Uterus (tissue), 4 donors: ENCODE data around the gene NPEPL1. TPM values are rescaled to one million over a fixed set of nuclear protein-coding genes. Genes with fewer than 3 reads are reported as not detected.
A peak's percentile ranks its signal among the peaks of the same experiment; 100 is the strongest.

Experiments
- DNase-seq, 2 donors: peaks; one replicate each; pipeline ENCODE4 v3.0.0-alpha.2; 2019 to 2020
- H3K27ac ChIP-seq, 2 donors: fragments of 200-600 bp; sonication (generic); 1 replicate in 1 of 2; 2 replicates in 1 of 2; pipeline ENCODE4 v1.5.1; 2016 to 2018
- H3K27me3 ChIP-seq, 2 donors: fragments of 200-600 bp; sonication (generic); one replicate each; pipeline ENCODE4 v1.5.1; 2018 to 2019; ENCODE audit warnings: control low read depth in 1 of 2
- H3K36me3 ChIP-seq, 2 donors: fragments of 200-600 bp; sonication (generic); one replicate each; pipeline ENCODE4 v1.5.1; 2019; ENCODE audit warnings: control low read depth in 1 of 2
- H3K4me1 ChIP-seq, 2 donors: fragments of 200-600 bp; sonication (generic); one replicate each; pipeline ENCODE4 v1.5.1; 2018 to 2019; ENCODE audit warnings: control low read depth in 1 of 2
- H3K4me3 ChIP-seq, 2 donors: fragments of 200-600 bp; sonication (generic); 1 replicate in 1 of 2; 2 replicates in 1 of 2; pipeline ENCODE4 v1.5.1; 2018 to 2019; ENCODE audit warnings: mild to moderate bottlenecking in 1 of 2
- H3K9me3 ChIP-seq, 2 donors: fragments of 200-600 bp; sonication (generic); one replicate each; pipeline ENCODE4 v1.5.1; 2019; ENCODE audit warnings: control low read depth in 1 of 2
- CTCF ChIP-seq, 4 experiments: fragments of 200-600 bp in 2 of 4; fragments of 450-650 bp in 2 of 4; sonication (generic) in 2 of 4; IDR thresholded peaks; one replicate each; pipeline ENCODE4 v1.5.1; 2016 to 2019; ENCODE audit warnings: antibody characterized with exemption in 4 of 4, mild to moderate bottlenecking in 2 of 4, moderate library complexity in 1 of 4
- POLR2A ChIP-seq, 2 donors: fragments of 450-650 bp; IDR thresholded peaks; one replicate each; pipeline ENCODE4 v1.6.1; 2016; ENCODE audit warnings: antibody characterized with exemption in 2 of 2, mild to moderate bottlenecking in 1 of 2, moderate library complexity in 1 of 2
- intact Hi-C: fragments of 100-400 bp; cut with DNase I; formaldehyde crosslinking; loops from one replicate; pipeline ENCODE4 v1.15.1; 2023; ENCODE audit warnings: low total_unique reads
- total RNA-seq, 4 donors: library from RNA; depleted of rRNA in 3 of 4; stranded (reverse); fragments of >200 nt in 3 of 4; gene quantifications; one replicate each; pipeline versions ENCODE4 v1.1.0 to v1.2.4, GENCODE V29; 2014 to 2023
- donor health status: DM: yes; HTN: yes; CAD: no.

The NPEPL1 gene
- total RNA-seq, 4 donors from 2014 or later, result 14.1 to 35.2 (median 24.7) TPM

DNA sequence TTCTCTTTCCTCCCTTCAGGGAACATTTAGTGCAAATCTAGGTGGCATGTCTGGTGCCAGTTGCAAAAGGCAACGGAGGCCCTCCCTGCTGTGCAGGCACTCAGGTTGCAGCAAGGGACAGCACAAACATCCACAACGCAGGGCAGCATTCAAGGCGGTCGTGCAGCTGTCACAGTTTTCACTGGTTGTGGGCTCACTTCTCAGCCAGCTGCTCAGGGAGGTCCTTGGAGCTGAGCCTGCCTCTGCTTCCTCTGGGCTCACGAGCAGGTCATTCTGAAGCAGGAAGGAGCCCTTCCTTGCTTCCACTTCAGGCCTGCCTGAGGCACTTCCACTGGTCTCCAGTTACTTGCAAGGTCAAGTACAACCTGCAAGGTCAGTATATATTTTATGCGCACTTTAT is 3.8 kb upstream of the NPEPL1 start:
- H3K27me3 ChIP-seq, result no peaks in the 10 kb centered on the region
- TF ChIP-seq POLR2A (IDR thresholded peaks at IDR 0.05), result no peak
- no peak for TF ChIP-seq CTCF (IDR thresholded peaks at IDR 0.05)
- intact Hi-C loops, result no loop called here
- H3K4me1 ChIP-seq, result peaks cover 0 to 8% of the 10 kb centered on the region in 2 donors
- no peak for DNase-seq
- no peaks in the 10 kb centered on the region for H3K36me3 ChIP-seq
- H3K27ac ChIP-seq, result no peak overlapping the region
- H3K4me3 ChIP-seq, result no peak overlapping the region
- no peaks in the 10 kb centered on the region for H3K9me3 ChIP-seq

GRCh38 chr20:58690396-58691135 is 2.0 kb upstream of the NPEPL1 start:
- Histone ChIP-seq H3K4me1 (peaks cover 0 to 11% of the 10 kb centered on the region in 2 donors), H3K9me3 (no peaks in the 10 kb centered on the region), H3K27ac (peak overlapping the region; percentile 91 to 94), H3K4me3 (no peak overlapping the region), H3K27me3 (no peaks in the 10 kb centered on the region), H3K36me3 (no peaks in the 10 kb centered on the region)
- DNase-seq, result peak; percentile 48 to 54
- intact Hi-C loops, result no loop called here
- TF ChIP-seq POLR2A (IDR thresholded peaks at IDR 0.05) (no peak), CTCF (IDR thresholded peaks at IDR 0.05) (no peak)

DNA sequence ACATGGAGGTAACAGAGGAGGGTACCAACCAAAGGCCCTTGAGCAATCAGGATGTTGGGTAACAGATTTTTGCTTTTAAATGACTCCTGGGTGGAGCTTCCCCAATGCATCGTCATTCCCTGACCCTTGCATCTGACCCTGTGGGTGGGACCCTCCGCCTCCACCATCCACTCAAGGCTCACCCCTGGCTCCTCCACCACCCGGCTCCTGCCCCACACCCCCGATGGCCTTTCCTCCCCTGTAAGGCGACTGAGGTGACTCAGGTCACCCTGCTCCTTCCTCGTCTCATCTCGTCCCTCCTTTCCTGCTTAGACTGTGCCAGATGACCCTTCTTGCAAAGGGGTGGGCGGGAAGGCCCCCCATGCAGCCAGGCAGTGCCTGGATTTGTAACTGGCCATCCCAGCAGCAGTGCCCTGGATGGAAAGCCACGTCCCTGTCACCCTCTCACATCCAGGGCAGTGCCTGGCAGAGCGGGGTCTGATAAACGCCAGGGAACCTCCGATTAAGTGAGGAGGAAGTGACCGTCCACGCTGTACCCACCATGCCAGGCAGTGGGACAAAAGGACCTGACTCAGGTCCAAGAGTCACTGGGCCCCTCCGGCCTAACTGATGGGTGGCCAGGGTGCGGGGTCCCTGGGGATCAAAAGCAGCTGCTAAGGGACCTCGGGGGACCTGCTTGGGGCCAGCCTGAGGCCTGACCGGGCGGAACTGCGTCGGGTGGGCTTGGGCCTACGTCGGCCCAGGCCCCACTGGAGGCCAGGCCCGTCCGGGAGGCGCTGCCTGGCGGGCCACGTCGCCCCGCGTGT is 624 bp upstream of the NPEPL1 start:
- TF ChIP-seq CTCF (IDR thresholded peaks at IDR 0.05), result no peak
- Histone ChIP-seq H3K9me3 (no peaks in the 10 kb centered on the region), H3K4me3 (no peak overlapping the region), H3K27me3 (no peaks in the 10 kb centered on the region), H3K27ac (peak overlapping the region; percentile 91 to 94), H3K36me3 (no peaks in the 10 kb centered on the region), H3K4me1 (peaks cover 0 to 11% of the 10 kb centered on the region in 2 donors)
- intact Hi-C loops, result no loop called here
- peak; percentile 53 to 65 for DNase-seq

- no peak for DNase-seq
- Histone ChIP-seq H3K9me3 (no peaks in the 10 kb centered on the region), H3K4me3 (peak overlapping the region; percentile 32 to 58), H3K36me3 (no peaks in the 10 kb centered on the region), H3K27ac (peak overlapping the region; percentile 66 to 91), H3K27me3 (no peaks in the 10 kb centered on the region), H3K4me1 (peaks cover 0 to 11% of the 10 kb centered on the region in 2 donors)
- TF ChIP-seq CTCF (IDR thresholded peaks at IDR 0.05), result no peak
- TF ChIP-seq POLR2A (IDR thresholded peaks at IDR 0.05), result no peak
- intact Hi-C loops, result no loop called here
Measured at GRCh38 chr20:58693226-58694006, 816 bp downstream of the NPEPL1 start.
